Measurements from ENCODE around the gene PCYT1B. TPM values are rescaled to one million over a fixed set of nuclear protein-coding genes. Genes with fewer than 3 reads are reported as not detected.

The PCYT1B gene
- total RNA-seq, 1 experiment from 2014 or later = 20.7 TPM

DNA sequence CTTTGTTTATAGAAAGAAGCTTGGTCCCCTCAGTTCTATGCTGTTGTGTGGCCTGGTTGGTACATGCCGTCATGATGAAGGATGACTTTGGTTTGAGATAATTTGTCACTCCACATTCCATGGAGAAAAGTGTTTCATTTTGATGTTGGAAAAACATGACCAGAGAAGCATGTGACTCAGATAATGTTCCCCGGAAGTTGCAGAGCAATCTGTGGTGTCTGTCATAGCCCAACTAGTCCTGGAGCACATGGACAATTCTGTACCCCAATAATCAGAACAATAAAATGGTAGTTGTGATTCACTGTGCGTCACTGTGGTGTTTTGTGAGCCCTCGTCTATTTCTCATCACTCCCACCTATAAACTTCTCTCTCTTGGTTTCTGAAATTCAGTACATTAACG is 97.0 kb downstream of the PCYT1B start:
- H3K27ac Mint-ChIP-seq = no peak overlapping the region
- H3K4me1 Mint-ChIP-seq = peaks cover 21% of the 10 kb centered on the region
- no peaks in the 10 kb centered on the region for H3K36me3 Mint-ChIP-seq
- H3K27me3 Mint-ChIP-seq (ENCODE audit: low read depth) = no peaks in the 10 kb centered on the region
- no peaks in the 10 kb centered on the region for H3K9me3 Mint-ChIP-seq
- TF ChIP-seq ZNF232 (CRISPR knock-in tag; IDR thresholded peaks at IDR 0.05) (no peak), ESRRA (CRISPR knock-in tag; IDR thresholded peaks at IDR 0.05; ENCODE audit: borderline replicate concordance) (no peak), RELA (CRISPR knock-in tag; IDR thresholded peaks at IDR 0.05; ENCODE audit: borderline replicate concordance) (no peak), JUN (CRISPR knock-in tag; IDR thresholded peaks at IDR 0.05) (no peak), ZMAT4 (CRISPR knock-in tag; IDR thresholded peaks at IDR 0.05) (no peak), AR (CRISPR knock-in tag; IDR thresholded peaks at IDR 0.05) (no peak), ZNF512 (CRISPR knock-in tag; IDR thresholded peaks at IDR 0.05; ENCODE audit: borderline replicate concordance) (no peak)
- TF ChIP-seq, protein P1, sequence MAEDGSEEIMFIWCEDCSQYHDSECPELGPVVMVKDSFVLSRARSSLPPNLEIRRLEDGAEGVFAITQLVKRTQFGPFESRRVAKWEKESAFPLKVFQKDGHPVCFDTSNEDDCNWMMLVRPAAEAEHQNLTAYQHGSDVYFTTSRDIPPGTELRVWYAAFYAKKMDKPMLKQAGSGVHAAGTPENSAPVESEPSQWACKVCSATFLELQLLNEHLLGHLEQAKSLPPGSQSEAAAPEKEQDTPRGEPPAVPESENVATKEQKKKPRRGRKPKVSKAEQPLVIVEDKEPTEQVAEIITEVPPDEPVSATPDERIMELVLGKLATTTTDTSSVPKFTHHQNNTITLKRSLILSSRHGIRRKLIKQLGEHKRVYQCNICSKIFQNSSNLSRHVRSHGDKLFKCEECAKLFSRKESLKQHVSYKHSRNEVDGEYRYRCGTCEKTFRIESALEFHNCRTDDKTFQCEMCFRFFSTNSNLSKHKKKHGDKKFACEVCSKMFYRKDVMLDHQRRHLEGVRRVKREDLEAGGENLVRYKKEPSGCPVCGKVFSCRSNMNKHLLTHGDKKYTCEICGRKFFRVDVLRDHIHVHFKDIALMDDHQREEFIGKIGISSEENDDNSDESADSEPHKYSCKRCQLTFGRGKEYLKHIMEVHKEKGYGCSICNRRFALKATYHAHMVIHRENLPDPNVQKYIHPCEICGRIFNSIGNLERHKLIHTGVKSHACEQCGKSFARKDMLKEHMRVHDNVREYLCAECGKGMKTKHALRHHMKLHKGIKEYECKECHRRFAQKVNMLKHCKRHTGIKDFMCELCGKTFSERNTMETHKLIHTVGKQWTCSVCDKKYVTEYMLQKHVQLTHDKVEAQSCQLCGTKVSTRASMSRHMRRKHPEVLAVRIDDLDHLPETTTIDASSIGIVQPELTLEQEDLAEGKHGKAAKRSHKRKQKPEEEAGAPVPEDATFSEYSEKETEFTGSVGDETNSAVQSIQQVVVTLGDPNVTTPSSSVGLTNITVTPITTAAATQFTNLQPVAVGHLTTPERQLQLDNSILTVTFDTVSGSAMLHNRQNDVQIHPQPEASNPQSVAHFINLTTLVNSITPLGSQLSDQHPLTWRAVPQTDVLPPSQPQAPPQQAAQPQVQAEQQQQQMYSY (CRISPR knock-in tag; IDR thresholded peaks at IDR 0.05) = no peak
- TF ChIP-seq, protein P2, sequence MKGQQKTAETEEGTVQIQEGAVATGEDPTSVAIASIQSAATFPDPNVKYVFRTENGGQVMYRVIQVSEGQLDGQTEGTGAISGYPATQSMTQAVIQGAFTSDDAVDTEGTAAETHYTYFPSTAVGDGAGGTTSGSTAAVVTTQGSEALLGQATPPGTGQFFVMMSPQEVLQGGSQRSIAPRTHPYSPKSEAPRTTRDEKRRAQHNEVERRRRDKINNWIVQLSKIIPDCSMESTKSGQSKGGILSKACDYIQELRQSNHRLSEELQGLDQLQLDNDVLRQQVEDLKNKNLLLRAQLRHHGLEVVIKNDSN (CRISPR knock-in tag; IDR thresholded peaks at IDR 0.05) = no peak
- TF ChIP-seq, protein P3, sequence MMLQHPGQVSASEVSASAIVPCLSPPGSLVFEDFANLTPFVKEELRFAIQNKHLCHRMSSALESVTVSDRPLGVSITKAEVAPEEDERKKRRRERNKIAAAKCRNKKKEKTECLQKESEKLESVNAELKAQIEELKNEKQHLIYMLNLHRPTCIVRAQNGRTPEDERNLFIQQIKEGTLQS (CRISPR knock-in tag; conservative IDR thresholded peaks at IDR 0.05) = no peak
- TF ChIP-seq, protein P4, sequence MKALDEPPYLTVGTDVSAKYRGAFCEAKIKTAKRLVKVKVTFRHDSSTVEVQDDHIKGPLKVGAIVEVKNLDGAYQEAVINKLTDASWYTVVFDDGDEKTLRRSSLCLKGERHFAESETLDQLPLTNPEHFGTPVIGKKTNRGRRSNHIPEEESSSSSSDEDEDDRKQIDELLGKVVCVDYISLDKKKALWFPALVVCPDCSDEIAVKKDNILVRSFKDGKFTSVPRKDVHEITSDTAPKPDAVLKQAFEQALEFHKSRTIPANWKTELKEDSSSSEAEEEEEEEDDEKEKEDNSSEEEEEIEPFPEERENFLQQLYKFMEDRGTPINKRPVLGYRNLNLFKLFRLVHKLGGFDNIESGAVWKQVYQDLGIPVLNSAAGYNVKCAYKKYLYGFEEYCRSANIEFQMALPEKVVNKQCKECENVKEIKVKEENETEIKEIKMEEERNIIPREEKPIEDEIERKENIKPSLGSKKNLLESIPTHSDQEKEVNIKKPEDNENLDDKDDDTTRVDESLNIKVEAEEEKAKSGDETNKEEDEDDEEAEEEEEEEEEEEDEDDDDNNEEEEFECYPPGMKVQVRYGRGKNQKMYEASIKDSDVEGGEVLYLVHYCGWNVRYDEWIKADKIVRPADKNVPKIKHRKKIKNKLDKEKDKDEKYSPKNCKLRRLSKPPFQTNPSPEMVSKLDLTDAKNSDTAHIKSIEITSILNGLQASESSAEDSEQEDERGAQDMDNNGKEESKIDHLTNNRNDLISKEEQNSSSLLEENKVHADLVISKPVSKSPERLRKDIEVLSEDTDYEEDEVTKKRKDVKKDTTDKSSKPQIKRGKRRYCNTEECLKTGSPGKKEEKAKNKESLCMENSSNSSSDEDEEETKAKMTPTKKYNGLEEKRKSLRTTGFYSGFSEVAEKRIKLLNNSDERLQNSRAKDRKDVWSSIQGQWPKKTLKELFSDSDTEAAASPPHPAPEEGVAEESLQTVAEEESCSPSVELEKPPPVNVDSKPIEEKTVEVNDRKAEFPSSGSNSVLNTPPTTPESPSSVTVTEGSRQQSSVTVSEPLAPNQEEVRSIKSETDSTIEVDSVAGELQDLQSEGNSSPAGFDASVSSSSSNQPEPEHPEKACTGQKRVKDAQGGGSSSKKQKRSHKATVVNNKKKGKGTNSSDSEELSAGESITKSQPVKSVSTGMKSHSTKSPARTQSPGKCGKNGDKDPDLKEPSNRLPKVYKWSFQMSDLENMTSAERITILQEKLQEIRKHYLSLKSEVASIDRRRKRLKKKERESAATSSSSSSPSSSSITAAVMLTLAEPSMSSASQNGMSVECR (CRISPR knock-in tag; IDR thresholded peaks at IDR 0.05; ENCODE audit: borderline replicate concordance) = no peak
- no peak for DNase-seq (ENCODE audit: low spot score)
- ChIA-PET CTCF (no interaction called here), POLR2A (no interaction called here)
- no peak for ATAC-seq
- H3K4me3 Mint-ChIP-seq = no peak overlapping the region

Measured in WTC11 (cell line).